GM12872 (cell line): ENCODE data around the gene AJAP1.

Source experiments
- TF ChIP-seq, protein P1 (sequence below): IDR thresholded peaks from 3 replicates; pipeline ENCODE4 v1.5.1; 2011; ENCODE audit warnings: low read depth, mild to moderate bottlenecking, low read length, moderate library complexity; ENCODE audit not compliant: insufficient read depth

The AJAP1 gene

DNA sequence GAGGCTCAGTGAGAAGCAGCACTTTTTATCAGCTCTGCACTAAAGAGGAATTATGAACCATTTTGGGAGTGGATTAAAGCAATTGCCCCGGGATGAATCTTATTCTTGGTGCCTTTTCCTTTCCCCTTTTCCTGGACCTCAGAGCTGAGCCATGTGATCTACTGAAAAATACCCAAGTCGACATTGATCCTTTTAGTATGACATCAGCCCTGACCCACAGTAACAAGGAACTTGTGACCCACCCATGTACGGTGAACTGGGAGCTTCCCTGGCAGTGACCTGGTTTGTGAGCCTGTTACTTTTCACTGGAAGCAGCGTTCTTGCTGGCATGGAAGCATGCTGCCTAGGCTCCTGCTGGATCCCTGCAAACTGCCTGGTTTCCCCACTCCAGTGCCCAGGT is 15.9 kb downstream of the AJAP1 start:
- TF ChIP-seq, protein P1, sequence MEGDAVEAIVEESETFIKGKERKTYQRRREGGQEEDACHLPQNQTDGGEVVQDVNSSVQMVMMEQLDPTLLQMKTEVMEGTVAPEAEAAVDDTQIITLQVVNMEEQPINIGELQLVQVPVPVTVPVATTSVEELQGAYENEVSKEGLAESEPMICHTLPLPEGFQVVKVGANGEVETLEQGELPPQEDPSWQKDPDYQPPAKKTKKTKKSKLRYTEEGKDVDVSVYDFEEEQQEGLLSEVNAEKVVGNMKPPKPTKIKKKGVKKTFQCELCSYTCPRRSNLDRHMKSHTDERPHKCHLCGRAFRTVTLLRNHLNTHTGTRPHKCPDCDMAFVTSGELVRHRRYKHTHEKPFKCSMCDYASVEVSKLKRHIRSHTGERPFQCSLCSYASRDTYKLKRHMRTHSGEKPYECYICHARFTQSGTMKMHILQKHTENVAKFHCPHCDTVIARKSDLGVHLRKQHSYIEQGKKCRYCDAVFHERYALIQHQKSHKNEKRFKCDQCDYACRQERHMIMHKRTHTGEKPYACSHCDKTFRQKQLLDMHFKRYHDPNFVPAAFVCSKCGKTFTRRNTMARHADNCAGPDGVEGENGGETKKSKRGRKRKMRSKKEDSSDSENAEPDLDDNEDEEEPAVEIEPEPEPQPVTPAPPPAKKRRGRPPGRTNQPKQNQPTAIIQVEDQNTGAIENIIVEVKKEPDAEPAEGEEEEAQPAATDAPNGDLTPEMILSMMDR = no peak

DNA sequence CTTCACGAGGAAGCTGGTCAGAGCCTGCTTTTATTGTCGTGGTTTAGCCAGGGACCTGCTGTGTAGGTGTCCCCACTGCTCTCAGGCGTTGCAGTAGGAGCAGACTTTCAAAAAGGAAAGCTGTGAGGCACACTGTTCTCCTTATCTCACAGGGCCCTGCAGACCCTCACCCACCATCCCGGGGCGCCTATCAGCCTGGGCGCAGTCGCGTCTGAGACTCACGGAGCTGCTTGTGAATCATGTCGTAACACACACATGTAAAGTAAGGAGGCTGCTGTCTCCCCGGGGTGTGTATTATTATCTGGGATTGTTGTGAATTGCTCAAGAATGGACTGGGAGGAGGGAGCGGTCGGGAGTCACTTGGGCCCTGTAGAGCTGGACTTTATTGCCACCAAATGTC is 17.4 kb downstream of the AJAP1 start:
- TF ChIP-seq, protein P1 = no peak

DNA sequence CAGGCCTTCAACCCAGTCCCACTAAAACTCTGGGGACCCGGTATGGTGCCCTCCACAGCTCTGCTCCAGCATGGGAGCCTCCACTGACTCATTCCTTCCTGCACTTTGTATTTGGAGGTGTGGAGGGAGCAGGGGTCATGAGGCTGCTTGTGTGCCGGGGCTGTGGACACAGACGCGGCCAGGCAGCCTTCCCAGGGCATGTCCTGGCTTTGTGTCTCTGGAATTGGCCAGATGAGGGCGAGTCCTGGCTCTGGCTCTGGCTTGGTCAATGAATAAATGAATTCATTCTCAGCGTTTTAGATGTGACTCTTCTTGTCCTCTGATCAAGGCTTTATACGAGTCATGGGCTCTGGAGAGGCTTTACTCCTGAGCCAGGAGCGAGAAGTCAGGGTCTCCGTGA is 19.1 kb downstream of the AJAP1 start:
- TF ChIP-seq, protein P1 = no peak

DNA sequence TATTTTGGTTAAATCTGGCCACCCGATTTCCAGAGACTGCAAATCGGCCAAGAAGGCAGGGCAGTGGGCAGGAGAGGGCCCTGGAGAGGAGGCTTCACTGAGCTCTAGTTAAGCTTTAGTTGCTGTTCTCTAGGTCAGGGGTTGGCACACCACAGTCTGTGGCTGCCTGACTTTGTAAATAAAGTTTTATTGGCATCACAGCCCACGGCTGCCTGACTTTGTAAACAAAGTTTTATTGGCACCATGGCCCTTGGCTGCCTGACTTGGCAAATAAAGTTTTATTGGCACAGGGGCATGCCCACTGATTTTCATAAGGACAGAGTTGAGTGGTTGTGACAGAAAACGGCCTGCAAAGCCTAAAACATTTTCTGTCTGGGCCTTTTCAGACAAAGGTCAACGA is 19.7 kb downstream of the AJAP1 start:
- TF ChIP-seq, protein P1 = no peak

DNA sequence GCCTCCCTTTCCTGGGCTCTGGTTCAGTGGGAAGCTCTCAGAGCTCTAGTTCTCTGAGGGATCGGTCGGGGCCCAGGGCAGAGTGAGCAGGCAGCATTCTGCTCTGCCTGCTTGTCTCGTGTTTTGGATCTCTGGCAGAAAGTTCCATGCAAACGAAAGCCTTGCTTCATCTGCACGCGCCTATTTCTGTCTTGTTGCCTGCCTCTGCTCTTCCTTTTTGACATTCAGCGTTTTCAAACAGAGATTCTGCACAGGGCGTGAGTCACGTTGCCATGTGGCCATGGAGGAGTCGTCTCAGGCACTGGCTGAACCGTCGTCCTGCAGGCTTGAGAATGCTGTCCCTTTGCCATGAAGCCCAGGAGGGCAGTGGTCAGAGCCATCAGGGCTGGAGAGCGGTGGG is 20.3 kb downstream of the AJAP1 start:
- TF ChIP-seq, protein P1 = no peak

DNA sequence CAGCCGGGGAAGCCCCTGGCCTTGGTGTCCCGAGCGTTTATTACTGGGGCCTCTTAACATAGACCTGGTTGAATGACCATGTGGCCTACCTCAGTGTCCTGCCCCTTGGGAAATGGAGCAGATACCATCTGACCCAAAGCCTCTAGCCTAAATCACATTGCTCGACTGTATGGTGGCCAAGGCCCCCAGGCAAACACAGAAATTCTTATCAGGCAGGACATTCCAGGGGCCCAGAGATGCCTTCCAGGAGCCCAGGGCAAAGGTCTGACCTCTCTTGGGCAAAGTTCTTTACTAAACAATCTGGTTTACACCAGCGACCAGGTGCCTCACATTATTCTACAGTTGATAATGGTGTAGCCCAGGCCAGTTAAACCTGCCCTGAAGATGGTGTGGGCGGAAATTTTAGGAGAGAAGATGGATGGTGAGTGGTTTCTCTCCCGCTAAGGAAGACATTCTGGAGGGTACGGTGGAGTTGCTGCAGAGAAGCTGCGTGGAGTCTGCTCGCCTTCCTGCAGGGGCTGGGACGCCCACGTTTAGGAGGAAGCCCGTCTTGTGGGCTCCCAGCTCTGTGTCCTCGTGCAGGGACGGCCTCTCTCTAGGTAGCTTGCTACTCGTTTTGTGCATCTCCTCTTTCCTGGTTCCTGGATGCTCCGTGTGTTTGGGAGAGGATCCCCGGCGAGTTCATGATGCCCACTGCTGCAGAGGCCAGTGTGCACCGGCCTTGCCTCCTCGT is 21.2 kb downstream of the AJAP1 start:
- TF ChIP-seq, protein P1 = no peak

DNA sequence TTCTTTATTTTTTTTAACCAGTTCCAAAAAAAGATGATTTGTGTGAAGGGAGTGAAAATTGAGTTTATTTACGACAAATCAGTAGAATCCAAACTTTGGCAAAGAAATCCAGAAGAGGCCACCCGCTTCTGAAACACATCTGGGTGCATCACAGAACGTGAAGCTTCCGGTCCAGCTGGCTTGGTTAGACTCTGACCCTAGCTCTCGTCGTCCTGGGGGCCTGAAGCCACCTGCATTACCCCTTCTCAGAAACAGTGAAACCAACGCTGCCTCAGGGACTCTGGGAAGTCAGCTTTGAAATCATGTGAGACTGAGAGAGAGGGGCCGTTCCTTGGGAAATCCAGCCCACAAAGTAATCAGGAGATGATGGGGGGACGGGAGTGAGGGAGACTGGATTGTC is 21.8 kb downstream of the AJAP1 start:
- TF ChIP-seq, protein P1 = no peak
